Ovary (tissue), 9 donors: Measurements from ENCODE around the gene GRB2. TPM values are rescaled to one million over a fixed set of nuclear protein-coding genes. Genes with fewer than 3 reads are reported as not detected.
"Not testable (repeated sequence)": the region's sequence is repeated elsewhere in the genome, so short reads cannot be mapped to it uniquely, and the experiment has no call there.

Experiments
- DNase-seq, 5 donors: peaks; one replicate each; pipeline ENCODE4 v3.0.0-alpha.2; 2019 to 2020
- H3K27ac ChIP-seq, 2 donors: fragments of 200-600 bp; one replicate each; pipeline versions ENCODE4 v1.5.1 to v1.8.0; 2019 to 2022
- H3K27me3 ChIP-seq: fragments of 200-600 bp; one replicate; pipeline ENCODE4 v1.8.0; 2022
- H3K36me3 ChIP-seq: fragments of 200-600 bp; sonication (generic); one replicate; pipeline ENCODE4 v1.5.1; 2019
- H3K4me1 ChIP-seq: one replicate; pipeline ENCODE4 v1.8.1; 2013; ENCODE audit warnings: mild to moderate bottlenecking, moderate library complexity; ENCODE audit not compliant: insufficient read depth
- H3K4me3 ChIP-seq: fragments of 200-600 bp; sonication (generic); one replicate; pipeline ENCODE4 v1.5.1; 2017
- H3K9me3 ChIP-seq, 2 donors: fragments of 200-600 bp in 1 of 2; sonication (generic) in 1 of 2; one replicate each; pipeline versions ENCODE4 v1.5.1 to v1.8.1; 2013 to 2019; ENCODE audit warnings: mild to moderate bottlenecking in 1 of 2, moderate library complexity in 1 of 2
- CTCF ChIP-seq, 3 donors: fragments of 450-650 bp in 2 of 3; fragments of 200-600 bp in 1 of 3; IDR thresholded peaks; one replicate each; pipeline versions ENCODE4 v1.5.1 to v1.8.0; 2016 to 2022; ENCODE audit warnings: antibody characterized with exemption in 3 of 3, mild to moderate bottlenecking in 1 of 3
- EP300 ChIP-seq: sonication (generic); formaldehyde crosslinking; IDR thresholded peaks from one replicate; pipeline ENCODE4 v1.6.1; 2017; ENCODE audit warnings: antibody characterized with exemption
- POLR2A ChIP-seq: fragments of 450-650 bp; IDR thresholded peaks from one replicate; pipeline ENCODE4 v1.6.1; 2017; ENCODE audit warnings: antibody characterized with exemption, mild to moderate bottlenecking, moderate library complexity
- WGBS, 3 donors: extraction: QIAGEN DNeasy Blood & Tissue Kit in 1 of 3; methylation state at CpG; one replicate each; pipeline versions ENCODE4 v1.1.5 to v1.1.7; 2013 to 2017; 5-methylcytosine and 5-hydroxymethylcytosine counted together
- intact Hi-C, 4 donors: fragments of 100-400 bp; cut with DNase I; formaldehyde crosslinking; loops; one replicate each; pipeline versions ENCODE4 v1.11.0 to v1.15.1; 2022 to 2023
- polyA plus RNA-seq, 2 donors: library from polyadenylated mRNA; stranded (reverse); fragments of 200-250 nt in 1 of 2; fragments of 350-450 nt in 1 of 2; fragmentation: Illumina TruSeq in 1 of 2; extraction: RNeasy Lipid Tissue Mini Kit (QIAGEN cat#74804) in 1 of 2; gene quantifications; one replicate each; pipeline ENCODE4 v1.2.3, GENCODE V29; 2013 to 2014
- total RNA-seq, 7 donors: library from RNA; depleted of rRNA in 2 of 7; stranded (reverse); fragments of >200 nt in 2 of 7; fragmentation: NEBNext Ultra II Directional in 3 of 7; extraction: Animal tissue kit (Norgen Biotek cat#: 25700) in 3 of 7; gene quantifications; one replicate each; pipeline versions ENCODE4 v1.1.0 to v1.2.4, GENCODE V29; 2016 to 2023
- donor health status: DM: no; HTN: no; CAD: no; lungs with moderate emphysema.
- donor health status: DM: no; HTN: no; CAD: no.
- donor health status: Bipolar disorder and iron deficiency.
- donor health status: DM: yes; HTN: yes; CAD: no.
- donor health status: DM: no; HTN: no; CAD: no.
- donor health status: DM: yes; HTN: yes; CAD: no.

GRB2 gene
- total and polyA plus RNA-seq, 9 donors = 41.5 to 88.2 (median 62.6) TPM

GRCh38 chr17:75349589-75349988 lies 55.9 kb downstream of the GRB2 start:
- no peak for DNase-seq
- TF ChIP-seq EP300 = no peak
- no peak for TF ChIP-seq POLR2A
- no peak for TF ChIP-seq CTCF (IDR thresholded peaks at IDR 0.05)
- peaks cover 3% of the 10 kb centered on the region for H3K4me1 ChIP-seq
- H3K27ac ChIP-seq = no peak overlapping the region
- H3K36me3 ChIP-seq = no peaks in the 10 kb centered on the region
- intact Hi-C loops = no loop called here
- no peaks in the 10 kb centered on the region for H3K27me3 ChIP-seq
- H3K9me3 ChIP-seq = no peaks in the 10 kb centered on the region
- WGBS, 3 donors = 94 to 98% (median 95%) methylated on average over 8 of the region's 8 CpGs
- H3K4me3 ChIP-seq = no peak overlapping the region

GRCh38 chr17:75348386-75349012 lies 57.0 kb downstream of the GRB2 start:
- no peaks in the 10 kb centered on the region for H3K36me3 ChIP-seq
- intact Hi-C loops = no loop called here
- H3K27me3 ChIP-seq = no peaks in the 10 kb centered on the region
- H3K4me1 ChIP-seq = peaks cover 3% of the 10 kb centered on the region
- WGBS, 3 donors = 94 to 96% (median 95%) methylated on average over 8 of the region's 8 CpGs
- no peak overlapping the region for H3K4me3 ChIP-seq
- no peaks in the 10 kb centered on the region for H3K9me3 ChIP-seq
- no peak for DNase-seq
- no peak overlapping the region for H3K27ac ChIP-seq
- TF ChIP-seq EP300 = no peak
- no peak for TF ChIP-seq POLR2A
- TF ChIP-seq CTCF (IDR thresholded peaks at IDR 0.05) = no peak

GRCh38 chr17:75346906-75347305 lies 58.6 kb downstream of the GRB2 start:
- WGBS, 3 donors = 61 to 71% (median 64%) methylated on average over 6 of the region's 6 CpGs
- no peak for DNase-seq
- TF ChIP-seq CTCF (IDR thresholded peaks at IDR 0.05) (no peak), EP300 (no peak), POLR2A (no peak)
- peaks cover 2% of the 10 kb centered on the region for H3K4me1 ChIP-seq
- no peaks in the 10 kb centered on the region for H3K36me3 ChIP-seq
- intact Hi-C loops = no loop called here
- H3K4me3 ChIP-seq = no peak overlapping the region
- no peaks in the 10 kb centered on the region for H3K9me3 ChIP-seq
- no peaks in the 10 kb centered on the region for H3K27me3 ChIP-seq
- no peak overlapping the region for H3K27ac ChIP-seq

GRCh38 chr17:75346368-75346767 lies 59.1 kb downstream of the GRB2 start:
- 91 to 94% (median 93%) methylated on average over 9 of the region's 9 CpGs for WGBS, 3 donors
- DNase-seq, H3K36me3 ChIP-seq, H3K4me1 ChIP-seq, H3K4me3 ChIP-seq, H3K27me3 ChIP-seq, H3K9me3 ChIP-seq, intact Hi-C loops, H3K27ac ChIP-seq: not testable (repeated sequence)

- H3K27ac ChIP-seq = no peak overlapping the region
- no peak for TF ChIP-seq EP300
- TF ChIP-seq CTCF (IDR thresholded peaks at IDR 0.05) = no peak
- TF ChIP-seq POLR2A = no peak
- WGBS, 3 donors = 65 to 67% (median 65%) methylated on average over 8 of the region's 8 CpGs
- DNase-seq = no peak
- intact Hi-C loops = no loop called here
- H3K9me3 ChIP-seq = no peaks in the 10 kb centered on the region
- no peak overlapping the region for H3K4me3 ChIP-seq
- no peaks in the 10 kb centered on the region for H3K36me3 ChIP-seq
- peaks cover 1% of the 10 kb centered on the region for H3K4me1 ChIP-seq
- H3K27me3 ChIP-seq = no peaks in the 10 kb centered on the region
These were observed 59.8 kb downstream of the GRB2 start for GRCh38 chr17:75345514-75346167.
